Stimulated activated memory B cell treated with anti-CD40 and anti-IgM and Interleukin-4, amounts not matched to agents 10 μg/mL and 1 μg/mL and 100 μg/mL, for 72 hours (primary cell): ENCODE measurements around the gene UIMC1.
"Not testable (repeated sequence)": the region's sequence is repeated elsewhere in the genome, so short reads cannot be mapped to it uniquely, and the experiment has no call there.

Experiments used
- ATAC-seq: fragments of 150-1000 bp; cut with Tn5 transposase; 2 replicates; pipeline ENCODE4 v1.10.0; 2021
- H3K27ac Mint-ChIP-seq: one replicate; pipeline ENCODE4 v1.8.0; 2022; ENCODE audit warnings: mild to moderate bottlenecking, mixed read lengths
- H3K27me3 Mint-ChIP-seq: one replicate; pipeline ENCODE4 v1.8.0; 2022; ENCODE audit warnings: mixed read lengths
- H3K36me3 Mint-ChIP-seq: one replicate; pipeline ENCODE4 v1.8.0; 2022; ENCODE audit warnings: mixed read lengths
- H3K4me1 Mint-ChIP-seq: one replicate; pipeline ENCODE4 v1.8.0; 2022; ENCODE audit warnings: mixed read lengths
- H3K4me3 Mint-ChIP-seq: one replicate; pipeline ENCODE4 v1.8.0; 2022; ENCODE audit warnings: mild to moderate bottlenecking, moderate library complexity, mixed read lengths
- H3K9me3 Mint-ChIP-seq: one replicate; pipeline ENCODE4 v1.8.0; 2022; ENCODE audit warnings: mixed read lengths

UIMC1 gene

DNA sequence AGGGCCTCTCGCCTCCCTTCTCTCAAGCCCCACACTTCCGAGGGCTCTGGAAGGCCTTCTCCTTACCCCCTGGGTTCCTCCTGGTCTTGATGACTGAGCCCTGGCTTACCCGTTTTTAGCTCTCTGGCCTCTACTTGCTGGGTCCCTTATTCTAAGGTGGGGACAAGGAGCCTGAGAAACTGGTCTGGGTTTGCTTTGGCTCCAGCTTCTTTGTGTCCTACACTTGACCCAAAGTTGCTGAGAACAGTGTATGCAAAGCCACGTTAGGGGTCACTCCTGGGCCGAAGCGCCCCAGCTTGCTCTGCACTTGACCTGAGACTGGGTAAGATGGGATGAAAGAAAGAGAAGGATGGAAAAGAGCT lies 16.7 kb upstream of the UIMC1 start:
- peak; percentile 18 for ATAC-seq
- Mint-ChIP-seq H3K27me3 (no peaks in the 10 kb centered on the region), H3K4me3 (peak overlapping the region; percentile 89), H3K36me3 (peaks cover 12% of the 10 kb centered on the region), H3K4me1 (peaks cover 42% of the 10 kb centered on the region), H3K9me3 (no peaks in the 10 kb centered on the region), H3K27ac (peak overlapping the region; percentile 88)

DNA sequence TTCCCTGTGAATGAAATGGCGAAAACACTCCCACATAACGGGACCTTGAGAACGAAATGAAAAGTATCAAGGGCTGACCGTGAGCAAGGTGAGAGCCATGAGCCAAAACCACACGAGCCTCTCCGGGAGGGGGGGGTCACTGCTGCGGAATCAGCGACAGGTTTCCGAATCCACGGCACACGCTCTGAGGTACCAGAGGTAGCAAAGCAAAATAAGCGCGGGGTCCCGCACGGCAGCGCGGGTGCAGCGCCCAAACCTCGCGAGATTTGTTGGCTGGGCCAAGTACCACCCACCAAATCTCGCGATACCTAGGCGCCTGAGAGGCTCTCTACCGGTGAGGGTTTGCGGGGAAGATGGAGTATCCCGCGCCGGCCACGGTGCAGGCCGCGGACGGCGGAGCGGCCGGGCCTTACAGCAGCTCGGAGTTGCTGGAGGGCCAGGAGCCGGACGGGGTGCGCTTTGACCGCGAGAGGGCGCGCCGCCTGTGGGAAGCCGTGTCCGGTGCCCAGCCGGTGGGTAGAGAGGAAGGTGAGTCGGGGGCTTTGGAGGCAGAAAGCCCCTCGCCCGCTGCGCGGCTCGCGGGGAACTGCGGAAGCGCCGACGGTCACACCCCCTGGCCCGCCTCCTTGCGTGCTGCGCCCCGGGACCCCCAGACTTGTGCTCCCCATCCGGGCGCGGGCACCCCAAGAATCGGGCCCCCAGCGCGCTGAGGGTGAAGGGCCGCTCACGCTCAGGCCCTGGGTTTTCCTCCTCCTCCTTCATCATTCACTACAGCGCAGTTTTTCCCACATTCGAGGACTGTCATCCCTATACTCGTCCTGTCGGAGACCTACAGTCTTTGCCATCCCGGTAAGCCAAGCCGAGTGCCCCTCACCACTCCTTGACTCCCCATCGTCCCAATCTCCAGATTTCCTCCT lies 16.1 kb upstream of the UIMC1 start, which contains the start of gene ZNF346:
Gene ZNF346 (plus strand): TSS at position 311 of the 917 bp plus-strand sequence. CDS start 43 bp downstream, at position 354.
- Mint-ChIP-seq H3K9me3 (no peaks in the 10 kb centered on the region), H3K27me3 (no peaks in the 10 kb centered on the region), H3K4me1 (peaks cover 42% of the 10 kb centered on the region), H3K36me3 (peaks cover 12% of the 10 kb centered on the region), H3K4me3 (peak within 1 kb of the TSS; percentile 89), H3K27ac (peak within 1 kb of the TSS; percentile 88)
- peak; percentile 96 for ATAC-seq

DNA sequence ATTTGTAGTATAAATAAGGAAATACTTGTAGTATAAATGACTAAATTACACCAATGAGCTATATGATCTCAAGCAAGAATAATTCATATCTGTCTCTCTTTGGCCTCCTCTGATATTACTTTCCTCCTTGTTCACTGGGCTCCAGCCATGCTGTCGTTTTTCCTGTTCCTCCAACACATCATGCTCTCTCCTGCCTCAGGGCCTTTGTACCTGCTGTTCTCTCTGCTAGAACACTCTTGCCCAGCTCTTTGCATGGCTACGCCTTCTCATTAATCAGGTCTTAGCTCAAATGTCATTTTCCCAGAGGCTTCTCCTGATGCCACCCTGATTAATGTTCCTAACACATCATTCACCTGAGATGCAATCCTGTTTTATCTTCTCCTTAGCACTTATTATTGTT lies 13.5 kb upstream of the UIMC1 start:
- H3K27me3 Mint-ChIP-seq, result no peaks in the 10 kb centered on the region
- H3K4me3 Mint-ChIP-seq, result no peak overlapping the region
- peaks cover 36% of the 10 kb centered on the region for H3K4me1 Mint-ChIP-seq
- ATAC-seq, result no peak
- peaks cover 5% of the 10 kb centered on the region for H3K36me3 Mint-ChIP-seq
- no peaks in the 10 kb centered on the region for H3K9me3 Mint-ChIP-seq
- H3K27ac Mint-ChIP-seq, result no peak overlapping the region

DNA sequence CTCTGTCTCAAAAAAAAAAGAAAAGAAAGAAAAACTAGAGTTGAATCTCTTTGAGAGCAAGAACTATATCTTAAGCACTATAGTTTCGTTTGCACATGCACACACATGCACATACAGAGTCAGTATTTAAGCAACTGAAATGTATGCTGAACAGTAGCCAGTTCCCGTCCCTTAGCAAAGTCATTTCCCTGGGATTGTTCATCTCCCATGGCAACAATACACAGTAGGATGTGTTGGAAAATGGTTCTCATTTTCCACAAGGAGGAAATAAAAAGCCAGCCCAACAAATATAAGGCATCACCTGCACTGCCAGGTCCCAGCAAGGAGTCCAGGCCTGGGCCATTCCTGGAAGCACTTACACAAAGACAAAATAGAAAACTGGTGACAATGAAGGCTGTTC lies 11.8 kb upstream of the UIMC1 start:
- ATAC-seq, result no peak
- no peaks in the 10 kb centered on the region for H3K9me3 Mint-ChIP-seq
- H3K27me3 Mint-ChIP-seq, result no peaks in the 10 kb centered on the region
- H3K4me3 Mint-ChIP-seq, result no peak overlapping the region
- no peak overlapping the region for H3K27ac Mint-ChIP-seq
- peaks cover 20% of the 10 kb centered on the region for H3K4me1 Mint-ChIP-seq
- H3K36me3 Mint-ChIP-seq, result no peaks in the 10 kb centered on the region

DNA sequence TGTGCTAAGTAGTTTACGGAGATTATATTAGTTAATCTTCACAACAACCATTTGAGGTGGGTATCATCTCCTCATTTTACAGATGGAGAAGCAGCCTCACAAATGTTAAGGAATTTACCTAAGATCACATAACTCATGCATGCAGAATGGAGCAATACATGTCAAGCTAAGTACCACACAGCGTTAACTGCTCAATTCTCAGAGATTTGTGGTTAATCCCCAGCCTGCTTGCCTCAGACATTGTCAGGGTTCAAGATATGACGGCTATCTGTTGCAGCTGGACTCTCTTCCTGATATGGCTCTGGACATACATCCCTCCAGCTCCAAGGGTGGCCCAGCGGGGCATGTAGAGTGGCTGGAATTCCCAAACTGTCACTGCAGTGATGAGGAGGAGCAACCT lies 8.6 kb upstream of the UIMC1 start:
- Mint-ChIP-seq H3K4me3 (no peak overlapping the region), H3K27ac (no peak overlapping the region), H3K36me3 (no peaks in the 10 kb centered on the region), H3K27me3 (no peaks in the 10 kb centered on the region), H3K4me1 (no peaks in the 10 kb centered on the region), H3K9me3 (no peaks in the 10 kb centered on the region)
- no peak for ATAC-seq

DNA sequence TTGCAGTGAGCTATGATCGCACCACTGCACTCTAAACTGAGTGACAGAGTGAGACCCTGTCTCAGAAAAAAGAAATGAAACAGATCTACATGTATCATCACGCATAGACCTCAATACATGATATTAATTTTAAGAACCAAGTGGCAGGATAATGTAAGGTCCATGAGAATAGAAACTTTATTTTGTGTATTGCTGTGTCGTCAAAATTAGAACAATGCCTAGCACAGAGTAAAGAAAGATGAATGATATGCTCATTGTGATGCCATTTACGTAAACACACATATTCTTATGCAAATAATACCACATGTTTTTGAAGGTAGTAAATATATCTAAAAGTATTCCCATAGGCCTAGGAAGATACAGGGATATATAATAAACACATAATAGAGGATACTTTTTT lies 3.6 kb upstream of the UIMC1 start:
- Mint-ChIP-seq H3K4me1 (peaks cover 7% of the 10 kb centered on the region), H3K27ac (no peak overlapping the region), H3K36me3 (no peaks in the 10 kb centered on the region), H3K9me3 (peaks cover 2% of the 10 kb centered on the region), H3K27me3 (no peaks in the 10 kb centered on the region), H3K4me3 (no peak overlapping the region)
- ATAC-seq, result no peak

DNA sequence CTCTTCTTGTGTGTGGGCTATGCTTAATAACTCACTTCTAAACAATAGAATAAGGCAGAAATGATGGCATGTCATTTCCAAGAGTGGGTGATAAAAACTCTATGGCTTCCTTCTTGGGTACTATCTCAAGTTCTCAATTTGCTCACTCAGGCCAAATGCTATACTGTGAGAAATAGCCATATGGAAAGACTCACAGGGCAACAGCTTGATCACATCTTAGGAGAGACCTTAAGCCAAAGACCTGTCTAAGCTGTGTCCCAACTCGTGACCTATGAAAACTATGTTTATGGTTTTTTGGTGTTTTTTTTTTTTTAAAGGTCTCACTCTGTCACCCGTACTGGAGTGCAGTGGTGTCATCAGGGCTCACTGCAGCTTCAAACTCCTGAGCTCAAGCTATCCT lies 2.1 kb upstream of the UIMC1 start:
- Mint-ChIP-seq H3K4me3 (no peak overlapping the region), H3K36me3 (no peaks in the 10 kb centered on the region), H3K4me1 (peaks cover 20% of the 10 kb centered on the region), H3K9me3 (peaks cover 2% of the 10 kb centered on the region), H3K27ac (no peak overlapping the region), H3K27me3 (no peaks in the 10 kb centered on the region)
- ATAC-seq, result no peak

DNA sequence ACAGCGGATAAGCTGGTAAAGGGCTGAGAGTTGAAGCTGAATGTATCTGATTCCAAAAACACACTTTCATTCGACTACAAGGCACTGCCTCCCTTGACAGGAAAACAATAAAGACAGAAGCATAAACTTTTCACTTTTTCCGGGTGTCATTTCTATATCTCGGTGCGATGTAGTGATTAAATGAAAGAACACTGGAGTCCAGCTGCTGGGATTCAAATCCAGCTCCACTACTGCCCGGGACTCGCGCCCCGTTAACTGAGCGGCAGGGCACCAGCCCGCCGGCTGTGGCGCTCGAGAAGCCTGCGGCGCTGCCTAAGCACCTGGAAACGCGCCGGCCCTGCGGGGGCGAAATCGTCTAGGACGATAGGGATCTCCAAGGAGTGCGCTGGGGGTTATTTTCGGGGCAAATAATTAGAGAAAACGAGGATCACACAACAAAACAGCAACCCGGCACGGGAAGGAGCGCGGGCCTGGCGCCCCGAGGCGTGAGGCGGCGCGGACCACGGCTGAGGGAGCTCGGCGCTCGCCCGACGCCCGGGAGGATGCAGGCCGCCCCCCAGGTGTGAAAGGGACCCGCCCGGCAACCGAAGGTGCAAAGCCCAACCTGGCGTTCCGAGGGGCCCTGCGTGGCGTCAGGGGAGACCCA lies 837 bp downstream of the UIMC1 start:
- H3K9me3 Mint-ChIP-seq, result peaks cover 2% of the 10 kb centered on the region
- no peaks in the 10 kb centered on the region for H3K36me3 Mint-ChIP-seq
- peak overlapping the region; percentile 96 for H3K4me3 Mint-ChIP-seq
- H3K27me3 Mint-ChIP-seq, result no peaks in the 10 kb centered on the region
- H3K27ac Mint-ChIP-seq, result peak overlapping the region; percentile 94
- peaks cover 27% of the 10 kb centered on the region for H3K4me1 Mint-ChIP-seq
- ATAC-seq, result peak; percentile 80

DNA sequence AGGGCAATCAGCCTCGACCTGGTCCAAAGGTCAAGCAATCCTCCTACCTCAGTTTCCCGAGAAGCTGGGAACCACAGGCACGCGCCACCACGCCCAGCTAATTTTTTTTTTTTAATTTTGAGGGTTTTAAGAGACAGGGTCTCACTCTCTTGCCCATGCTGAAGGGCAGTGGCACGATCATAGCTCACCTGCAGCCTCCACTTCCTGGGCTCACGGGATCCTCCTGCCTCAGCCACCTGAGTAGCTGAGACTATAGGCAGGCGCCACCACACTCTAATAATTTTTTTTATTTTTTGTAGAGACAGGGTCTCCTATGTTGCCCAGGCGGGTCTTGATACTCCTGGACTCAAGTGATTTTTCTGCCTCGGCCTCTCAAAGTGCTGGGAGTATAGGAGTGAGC lies 1.6 kb downstream of the UIMC1 start:
- Mint-ChIP-seq H3K4me1 (peaks cover 29% of the 10 kb centered on the region), H3K36me3 (no peaks in the 10 kb centered on the region), H3K4me3 (peak overlapping the region; percentile 96), H3K27me3 (no peaks in the 10 kb centered on the region), H3K9me3 (peaks cover 2% of the 10 kb centered on the region), H3K27ac (peak overlapping the region; percentile 94)
- ATAC-seq, result no peak

DNA sequence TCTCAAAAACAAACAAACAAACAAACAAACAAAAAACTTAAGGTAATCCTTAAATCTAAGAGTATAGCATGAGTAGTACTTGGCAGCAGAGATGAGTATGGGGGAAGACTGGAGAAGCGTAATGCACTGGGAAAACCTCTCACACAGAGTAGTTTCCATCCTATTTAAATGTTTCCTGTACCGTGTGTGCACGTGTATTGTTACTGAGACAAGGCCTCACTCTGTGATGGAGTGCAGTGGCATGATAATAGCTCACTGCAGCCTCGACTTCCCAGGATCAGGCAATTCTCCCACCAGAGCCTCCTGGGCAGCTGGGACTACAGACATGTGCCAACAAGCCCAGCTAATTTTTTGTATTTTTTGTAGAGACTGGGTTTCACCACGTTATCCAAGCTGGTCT lies 2.9 kb downstream of the UIMC1 start:
- Mint-ChIP-seq H3K4me3 (no peak overlapping the region), H3K9me3 (peaks cover 2% of the 10 kb centered on the region), H3K4me1 (peaks cover 36% of the 10 kb centered on the region), H3K36me3 (no peaks in the 10 kb centered on the region), H3K27ac (no peak overlapping the region), H3K27me3 (no peaks in the 10 kb centered on the region)
- ATAC-seq, result no peak

DNA sequence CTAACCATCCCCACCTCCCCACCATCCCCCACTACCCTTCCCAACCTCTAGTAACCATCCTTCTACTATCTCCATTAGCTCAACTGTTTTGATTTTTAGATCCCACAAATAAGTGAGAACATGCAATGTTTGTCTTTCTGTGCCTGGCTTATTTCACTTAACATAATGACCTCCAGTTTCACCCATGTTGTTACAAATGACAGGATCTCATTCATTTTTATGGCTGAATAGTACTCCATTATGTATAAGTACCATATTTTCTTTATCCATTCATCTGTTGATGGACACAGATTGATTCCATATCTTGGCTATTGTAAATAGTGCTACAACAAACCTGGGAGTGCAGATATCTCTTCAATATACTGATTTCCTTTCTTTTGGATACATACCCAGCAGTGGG lies 7.1 kb downstream of the UIMC1 start:
- H3K4me1 Mint-ChIP-seq, result peaks cover 56% of the 10 kb centered on the region
- H3K36me3 Mint-ChIP-seq, H3K27ac Mint-ChIP-seq, H3K9me3 Mint-ChIP-seq, ATAC-seq, H3K4me3 Mint-ChIP-seq, H3K27me3 Mint-ChIP-seq: not testable (repeated sequence)

DNA sequence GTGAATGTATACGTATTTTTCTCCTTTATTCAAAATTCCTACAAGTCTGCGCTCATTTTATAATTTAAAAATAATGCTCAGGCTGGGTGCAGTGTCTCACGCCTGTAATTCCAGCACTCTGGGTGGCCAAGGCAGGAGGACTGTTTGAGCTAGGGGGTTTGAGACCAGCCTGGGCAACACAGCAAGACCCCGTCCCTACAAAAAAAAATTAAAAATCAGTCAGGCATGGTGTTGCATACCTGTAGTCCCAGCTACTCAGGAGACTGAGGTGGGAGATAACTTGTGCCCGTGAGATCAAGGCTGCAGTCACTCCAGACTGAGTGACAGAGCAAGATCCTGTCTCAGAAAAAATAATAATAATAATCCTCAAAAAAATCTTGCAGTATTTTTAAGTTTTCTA lies 7.8 kb downstream of the UIMC1 start:
- H3K9me3 Mint-ChIP-seq, result no peaks in the 10 kb centered on the region
- H3K27ac Mint-ChIP-seq, result no peak overlapping the region
- H3K27me3 Mint-ChIP-seq, result no peaks in the 10 kb centered on the region
- no peak overlapping the region for H3K4me3 Mint-ChIP-seq
- ATAC-seq, result no peak
- peaks cover 56% of the 10 kb centered on the region for H3K4me1 Mint-ChIP-seq
- no peaks in the 10 kb centered on the region for H3K36me3 Mint-ChIP-seq

DNA sequence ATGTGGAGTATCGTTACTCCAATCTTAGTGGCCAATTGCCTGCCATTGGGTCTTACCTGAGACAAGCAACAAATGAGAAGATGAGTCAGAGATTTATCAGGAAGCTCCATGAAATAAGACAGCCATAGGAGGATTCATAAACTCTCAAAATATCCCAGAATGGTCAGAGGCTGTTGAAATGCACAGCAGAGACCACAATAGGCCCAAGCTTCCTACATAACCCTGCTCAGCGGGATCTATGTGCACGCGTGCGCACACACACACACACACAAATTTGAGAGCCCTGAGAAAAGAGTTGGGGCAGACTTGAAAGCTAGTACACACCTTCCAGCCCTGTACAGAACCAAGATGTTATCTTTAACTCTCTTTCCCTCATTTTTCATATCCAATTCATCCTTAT lies 9.8 kb downstream of the UIMC1 start:
- Mint-ChIP-seq H3K36me3 (no peaks in the 10 kb centered on the region), H3K4me3 (no peak overlapping the region), H3K27ac (peak overlapping the region; percentile 72), H3K9me3 (no peaks in the 10 kb centered on the region), H3K27me3 (no peaks in the 10 kb centered on the region), H3K4me1 (peaks cover 59% of the 10 kb centered on the region)
- no peak for ATAC-seq

DNA sequence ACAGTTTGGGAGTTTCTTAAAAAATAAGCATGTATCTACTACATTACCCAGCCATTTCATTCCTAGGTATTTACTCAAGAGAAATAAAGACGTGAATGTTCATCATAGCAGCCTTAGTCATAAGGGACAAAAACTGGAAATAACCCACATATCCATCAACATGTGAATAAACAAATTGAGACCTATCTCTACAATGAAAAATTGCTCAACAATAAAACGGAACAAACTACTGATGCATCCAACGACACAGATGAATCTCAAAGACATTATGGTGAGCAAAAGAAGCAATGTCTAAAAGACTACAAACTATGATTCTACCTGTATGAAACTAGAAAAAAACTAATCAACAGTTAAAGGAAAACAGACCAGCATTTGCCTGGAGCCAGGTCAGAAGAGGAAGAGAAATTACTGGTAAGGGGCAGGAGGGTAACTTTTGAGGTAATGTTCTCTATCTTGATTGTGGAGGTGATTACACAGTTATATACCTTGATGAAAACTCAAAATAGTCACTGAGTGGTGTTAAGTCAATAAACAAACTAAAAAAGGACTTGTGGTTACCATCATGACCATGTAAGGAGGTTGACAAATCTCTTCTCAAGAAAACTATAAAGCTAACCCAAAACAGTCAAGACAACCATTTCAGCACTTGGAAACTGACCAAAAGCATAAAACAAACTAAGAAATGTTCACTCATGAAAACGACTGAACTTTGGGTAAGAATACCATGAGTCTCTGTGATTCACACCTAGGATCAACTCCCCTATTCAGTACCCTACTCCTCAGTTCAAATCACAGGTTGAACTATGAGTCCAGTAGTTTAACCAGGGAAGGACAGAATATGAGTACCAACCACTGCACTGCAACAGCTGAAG lies 10.4 kb downstream of the UIMC1 start:
- Mint-ChIP-seq H3K36me3 (no peaks in the 10 kb centered on the region), H3K4me1 (peaks cover 59% of the 10 kb centered on the region), H3K27me3 (no peaks in the 10 kb centered on the region), H3K27ac (peak overlapping the region; percentile 72), H3K4me3 (peak overlapping the region; percentile 13), H3K9me3 (no peaks in the 10 kb centered on the region)
- peak; percentile 49 for ATAC-seq

DNA sequence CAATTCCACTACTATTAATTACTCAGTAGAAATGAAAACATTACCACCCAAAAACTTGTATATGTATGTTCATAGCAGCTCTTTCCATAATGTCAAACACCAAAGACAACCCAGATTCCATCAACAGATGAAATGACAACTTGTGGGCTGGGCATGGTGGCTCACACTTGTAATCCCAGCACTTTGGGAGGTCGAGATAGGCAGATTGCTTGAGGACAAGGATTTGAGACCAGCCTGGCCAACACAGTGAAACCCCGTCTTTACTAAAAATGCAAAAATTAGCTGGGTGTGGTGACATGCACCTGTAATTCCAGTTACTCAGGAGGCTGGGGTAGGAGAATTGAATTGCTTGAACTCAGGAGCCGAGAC lies 11.5 kb downstream of the UIMC1 start:
- peaks cover 59% of the 10 kb centered on the region for H3K4me1 Mint-ChIP-seq

More for the DNA sequence above, 11.5 kb downstream of the UIMC1 start:
- Mint-ChIP-seq H3K4me3 (no peak overlapping the region), H3K36me3 (no peaks in the 10 kb centered on the region), H3K27me3 (no peaks in the 10 kb centered on the region), H3K27ac (peak overlapping the region; percentile 72), H3K9me3 (no peaks in the 10 kb centered on the region)
- ATAC-seq, result no peak
